Activated naive CD4-positive, alpha-beta T cell treated with anti-CD3 and anti-CD28 coated beads, Interleukin-2, amount 10 ng/mL, durations not matched to agents 7 days and 5 days (primary cell): Measurements from ENCODE around the gene AIFM2.
A peak's percentile ranks its signal among the peaks of the same experiment; 100 is the strongest.
"Not testable (repeated sequence)": the region's sequence is repeated elsewhere in the genome, so short reads cannot be mapped to it uniquely, and the experiment has no call there.

Experiments used
- CTCF ChIA-PET: fragments of 350-600 bp; sonication (Branson Sonifier 250); formaldehyde crosslinking; loops from one replicate; lab custom pipeline; 2021; ENCODE audit warnings: antibody characterized with exemption; lab: Charles Lee
- DNase-seq: peaks from one replicate; pipeline ENCODE4 v3.0.0-alpha.2; 2020
- H3K27ac Mint-ChIP-seq: one replicate; pipeline ENCODE4 v1.8.0; 2021; ENCODE audit warnings: mild to moderate bottlenecking, moderate library complexity, mixed read lengths
- H3K27me3 Mint-ChIP-seq: one replicate; pipeline ENCODE4 v1.8.0; 2021; ENCODE audit warnings: mild to moderate bottlenecking, mixed read lengths
- H3K36me3 Mint-ChIP-seq: one replicate; pipeline ENCODE4 v1.8.0; 2021; ENCODE audit warnings: mixed read lengths
- H3K4me1 Mint-ChIP-seq: one replicate; pipeline ENCODE4 v1.8.0; 2021; ENCODE audit warnings: mixed read lengths
- H3K4me3 Mint-ChIP-seq: one replicate; pipeline ENCODE4 v1.8.0; 2021; ENCODE audit warnings: mild to moderate bottlenecking, moderate library complexity, mixed read lengths
- H3K9me3 Mint-ChIP-seq: one replicate; pipeline ENCODE4 v1.8.0; 2021; ENCODE audit warnings: mixed read lengths

AIFM2 gene

GRCh38 chr10:70109064-70109729, 23.4 kb downstream of the AIFM2 start:
- CTCF ChIA-PET: interaction anchor here (1.1 kb wide), 1 partner anchor 15 kb away, joined by 3 read pairs; no protein-coding TSS in a partner anchor
- H3K4me3 Mint-ChIP-seq: no peak overlapping the region
- no peak for DNase-seq
- peaks cover 2% of the 10 kb centered on the region for H3K36me3 Mint-ChIP-seq
- H3K4me1 Mint-ChIP-seq: peaks cover 8% of the 10 kb centered on the region
- H3K27ac Mint-ChIP-seq: no peak overlapping the region
- no peaks in the 10 kb centered on the region for H3K9me3 Mint-ChIP-seq
- H3K27me3 Mint-ChIP-seq: no peaks in the 10 kb centered on the region

GRCh38 chr10:70106958-70107791, 25.4 kb downstream of the AIFM2 start:
- Mint-ChIP-seq H3K9me3 (no peaks in the 10 kb centered on the region), H3K36me3 (peaks cover 2% of the 10 kb centered on the region), H3K27me3 (no peaks in the 10 kb centered on the region), H3K27ac (no peak overlapping the region), H3K4me1 (peaks cover 6% of the 10 kb centered on the region), H3K4me3 (no peak overlapping the region)
- no peak for DNase-seq
- CTCF ChIA-PET: interaction anchor here (2.1 to 2.9 kb wide), 3 partner anchors 9 to 11 kb away, joined by 5 to 18 read pairs (median 7); no protein-coding TSS in a partner anchor

GRCh38 chr10:70101668-70102067, 31.0 kb downstream of the AIFM2 start:
- Mint-ChIP-seq H3K4me1 (no peaks in the 10 kb centered on the region), H3K36me3 (peaks cover 21% of the 10 kb centered on the region), H3K27me3 (no peaks in the 10 kb centered on the region), H3K9me3 (no peaks in the 10 kb centered on the region), H3K27ac (no peak overlapping the region), H3K4me3 (no peak overlapping the region)
- CTCF ChIA-PET: no interaction called here
- DNase-seq: no peak

GRCh38 chr10:70101068-70101562, 31.5 kb downstream of the AIFM2 start:
- peaks cover 24% of the 10 kb centered on the region for H3K36me3 Mint-ChIP-seq
- not testable (repeated sequence) for H3K4me3 Mint-ChIP-seq, H3K27ac Mint-ChIP-seq, DNase-seq, H3K27me3 Mint-ChIP-seq, H3K4me1 Mint-ChIP-seq, H3K9me3 Mint-ChIP-seq
- CTCF ChIA-PET: interaction anchor here (3.8 kb wide), 1 partner anchor 15 kb away, joined by 17 read pairs; no protein-coding TSS in a partner anchor

GRCh38 chr10:70098271-70098670, 34.4 kb downstream of the AIFM2 start:
- peaks cover 6% of the 10 kb centered on the region for H3K27me3 Mint-ChIP-seq
- no peak overlapping the region for H3K4me3 Mint-ChIP-seq
- H3K9me3 Mint-ChIP-seq: no peaks in the 10 kb centered on the region
- H3K27ac Mint-ChIP-seq: no peak overlapping the region
- DNase-seq: no peak
- H3K4me1 Mint-ChIP-seq: peaks cover 20% of the 10 kb centered on the region
- H3K36me3 Mint-ChIP-seq: peaks cover 32% of the 10 kb centered on the region
- CTCF ChIA-PET: interaction anchor here (3.8 kb wide), 1 partner anchor 18 kb away, joined by 17 read pairs; no protein-coding TSS in a partner anchor

- peaks cover 27% of the 10 kb centered on the region for H3K4me1 Mint-ChIP-seq
- no peak for DNase-seq
- no peak overlapping the region for H3K4me3 Mint-ChIP-seq
- H3K27ac Mint-ChIP-seq: no peak overlapping the region
- H3K9me3 Mint-ChIP-seq: no peaks in the 10 kb centered on the region
- H3K27me3 Mint-ChIP-seq: peaks cover 6% of the 10 kb centered on the region
- CTCF ChIA-PET: interaction anchor here (1.3 to 6.2 kb wide), 2 partner anchors 19 to 48 kb away, joined by 3 to 43 read pairs; no protein-coding TSS in a partner anchor
- peaks cover 32% of the 10 kb centered on the region for H3K36me3 Mint-ChIP-seq
Observed at GRCh38 chr10:70097459-70097858, 35.2 kb downstream of the AIFM2 start.

GRCh38 chr10:70096705-70097420, 35.8 kb downstream of the AIFM2 start:
- CTCF ChIA-PET: interaction anchor here (0.9 to 6.2 kb wide), 4 partner anchors 12 to 48 kb away, joined by 3 to 43 read pairs (median 3); no protein-coding TSS in a partner anchor
- no peak overlapping the region for H3K4me3 Mint-ChIP-seq
- DNase-seq: no peak
- no peak overlapping the region for H3K27ac Mint-ChIP-seq
- H3K27me3 Mint-ChIP-seq: peaks cover 6% of the 10 kb centered on the region
- H3K9me3 Mint-ChIP-seq: no peaks in the 10 kb centered on the region
- peaks cover 31% of the 10 kb centered on the region for H3K36me3 Mint-ChIP-seq
- peaks cover 33% of the 10 kb centered on the region for H3K4me1 Mint-ChIP-seq

- peaks cover 27% of the 10 kb centered on the region for H3K36me3 Mint-ChIP-seq
- H3K4me1 Mint-ChIP-seq: peaks cover 37% of the 10 kb centered on the region
- CTCF ChIA-PET: interaction anchor here (0.9 to 6.2 kb wide), 5 partner anchors 11 to 49 kb away, joined by 3 to 43 read pairs (median 3); no protein-coding TSS in a partner anchor
- no peak for DNase-seq
- no peak overlapping the region for H3K4me3 Mint-ChIP-seq
- no peaks in the 10 kb centered on the region for H3K9me3 Mint-ChIP-seq
- peaks cover 6% of the 10 kb centered on the region for H3K27me3 Mint-ChIP-seq
- H3K27ac Mint-ChIP-seq: no peak overlapping the region
Observed at GRCh38 chr10:70096016-70096704, 36.5 kb downstream of the AIFM2 start.

GRCh38 chr10:70094250-70094649, 38.4 kb downstream of the AIFM2 start:
- Mint-ChIP-seq H3K4me3 (peak overlapping the region; percentile 78), H3K36me3 (peaks cover 21% of the 10 kb centered on the region), H3K4me1 (peaks cover 37% of the 10 kb centered on the region), H3K9me3 (no peaks in the 10 kb centered on the region), H3K27ac (peak overlapping the region; percentile 82), H3K27me3 (peaks cover 6% of the 10 kb centered on the region)
- CTCF ChIA-PET: interaction anchor here (0.9 to 6.2 kb wide), 3 partner anchors 15 to 295 kb away, joined by 3 to 43 read pairs (median 3); no protein-coding TSS in a partner anchor
- DNase-seq: no peak

- Mint-ChIP-seq H3K27ac (peak overlapping the region; percentile 82), H3K4me3 (peak overlapping the region; percentile 78), H3K36me3 (peaks cover 17% of the 10 kb centered on the region), H3K4me1 (peaks cover 37% of the 10 kb centered on the region), H3K27me3 (peaks cover 6% of the 10 kb centered on the region), H3K9me3 (no peaks in the 10 kb centered on the region)
- DNase-seq: peak; percentile 41
- CTCF ChIA-PET: interaction anchor here (0.9 to 6.2 kb wide), 6 partner anchors 16 to 358 kb away, joined by 3 to 43 read pairs (median 4); no protein-coding TSS in a partner anchor
Observed at GRCh38 chr10:70093335-70093944, 39.2 kb downstream of the AIFM2 start.

GRCh38 chr10:70092389-70092718, 40.3 kb downstream of the AIFM2 start:
- Mint-ChIP-seq H3K27me3 (peaks cover 9% of the 10 kb centered on the region), H3K27ac (peak overlapping the region; percentile 82), H3K9me3 (no peaks in the 10 kb centered on the region), H3K36me3 (peaks cover 13% of the 10 kb centered on the region), H3K4me3 (peak overlapping the region; percentile 78), H3K4me1 (peaks cover 37% of the 10 kb centered on the region)
- no peak for DNase-seq
- CTCF ChIA-PET: interaction anchor here (1.1 to 6.2 kb wide), 5 partner anchors 24 to 359 kb away, joined by 3 to 43 read pairs (median 4); partner anchors contain the start of gene TYSND1

- Mint-ChIP-seq H3K27ac (no peak overlapping the region), H3K27me3 (peaks cover 17% of the 10 kb centered on the region), H3K9me3 (no peaks in the 10 kb centered on the region), H3K36me3 (peaks cover 8% of the 10 kb centered on the region), H3K4me3 (no peak overlapping the region), H3K4me1 (peaks cover 34% of the 10 kb centered on the region)
- DNase-seq: no peak
- CTCF ChIA-PET: no interaction called here
Observed at GRCh38 chr10:70090951-70091350, 41.7 kb downstream of the AIFM2 start.

GRCh38 chr10:70090013-70090412, 42.6 kb downstream of the AIFM2 start:
- Mint-ChIP-seq H3K27ac (no peak overlapping the region), H3K36me3 (peaks cover 4% of the 10 kb centered on the region), H3K4me1 (peaks cover 33% of the 10 kb centered on the region), H3K27me3 (peaks cover 20% of the 10 kb centered on the region), H3K4me3 (no peak overlapping the region), H3K9me3 (no peaks in the 10 kb centered on the region)
- CTCF ChIA-PET: interaction anchor here (1.0 kb wide), 1 partner anchor 26 kb away, joined by 3 read pairs; no protein-coding TSS in a partner anchor
- DNase-seq: no peak
